HG03159 (cell line): ENCODE data around the gene DICER1.

Source experiments
- ATAC-seq: cut with Tn5 transposase; IDR thresholded peaks from one replicate; pipeline ENCODE4 v1.9.1; 2021; ENCODE audit warnings: mild to moderate bottlenecking, moderate library complexity; ENCODE audit not compliant: unreplicated experiment

DICER1 gene

GRCh38 chr14:95091581-95091980 lies 65.7 kb downstream of the DICER1 start:
- ATAC-seq, result no peak

GRCh38 chr14:95088665-95089064 lies 68.7 kb downstream of the DICER1 start:
- ATAC-seq, result no peak

- ATAC-seq, result no peak
These were observed 69.7 kb downstream of the DICER1 start for GRCh38 chr14:95087619-95088018.

GRCh38 chr14:95085321-95085720 lies 72.0 kb downstream of the DICER1 start:
- ATAC-seq, result no peak

- no peak for ATAC-seq
These were observed 78.5 kb downstream of the DICER1 start for GRCh38 chr14:95078867-95079266.

GRCh38 chr14:95077345-95077744 lies 80.0 kb downstream of the DICER1 start:
- no peak for ATAC-seq

- ATAC-seq, result no peak
These were observed 81.5 kb downstream of the DICER1 start for GRCh38 chr14:95075789-95076188.

GRCh38 chr14:95073947-95074346 lies 83.4 kb downstream of the DICER1 start:
- no peak for ATAC-seq

- no peak for ATAC-seq
These were observed 84.9 kb downstream of the DICER1 start for GRCh38 chr14:95072310-95072905.

- ATAC-seq, result no peak
These were observed 85.6 kb downstream of the DICER1 start for GRCh38 chr14:95071649-95072280.

- no peak for ATAC-seq
These were observed 86.4 kb downstream of the DICER1 start for GRCh38 chr14:95070748-95071435.

- no peak for ATAC-seq
These were observed 87.8 kb downstream of the DICER1 start for GRCh38 chr14:95069547-95069946.

- no peak for ATAC-seq
These were observed 88.3 kb downstream of the DICER1 start for GRCh38 chr14:95069018-95069417.

GRCh38 chr14:95068521-95068920 lies 88.8 kb downstream of the DICER1 start:
- ATAC-seq, result no peak

GRCh38 chr14:95068080-95068479 lies 89.2 kb downstream of the DICER1 start:
- no peak for ATAC-seq

GRCh38 chr14:95067526-95067925 lies 89.8 kb downstream of the DICER1 start:
- no peak for ATAC-seq

- ATAC-seq, result no peak
These were observed 90.8 kb downstream of the DICER1 start for GRCh38 chr14:95066427-95066986.

- no peak for ATAC-seq
These were observed 91.9 kb downstream of the DICER1 start for GRCh38 chr14:95065411-95065810.

- ATAC-seq, result no peak
These were observed 92.6 kb downstream of the DICER1 start for GRCh38 chr14:95064734-95065133.

GRCh38 chr14:95064256-95064655 lies 93.1 kb downstream of the DICER1 start:
- ATAC-seq, result no peak

GRCh38 chr14:95063391-95063790 lies 93.9 kb downstream of the DICER1 start:
- no peak for ATAC-seq

- no peak for ATAC-seq
These were observed 94.4 kb downstream of the DICER1 start for GRCh38 chr14:95062946-95063345.
